Mesenchymal stem cell (in vitro differentiated cells and primary cell): ENCODE results near the gene LRRC75A.

Experiments
- DNase-seq: peaks from one replicate; pipeline ENCODE4 v3.0.0-alpha.2; 2013
- H2AFZ ChIP-seq: one replicate; pipeline ENCODE4 v1.6.1; 2013; ENCODE audit warnings: low read depth, mild to moderate bottlenecking, control low read depth, inconsistent platforms, low read length, moderate library complexity
- H2AK5ac ChIP-seq: 2 replicates; pipeline ENCODE4 v1.6.1; 2013; ENCODE audit warnings: low read length, moderate library complexity, mild to moderate bottlenecking, inconsistent platforms; ENCODE audit not compliant: severe bottlenecking
- H2BK120ac ChIP-seq: one replicate; pipeline ENCODE4 v1.6.1; 2013; ENCODE audit warnings: low read depth, mild to moderate bottlenecking, inconsistent platforms, low read length, moderate library complexity
- H2BK12ac ChIP-seq, 2 experiments: one replicate each; pipeline ENCODE4 v1.6.1; 2013; ENCODE audit warnings: inconsistent platforms in 2 of 2, low read length in 2 of 2, mild to moderate bottlenecking in 2 of 2, moderate library complexity in 2 of 2, control low read depth in 1 of 2
- H2BK15ac ChIP-seq: one replicate; pipeline ENCODE4 v1.6.1; 2013; ENCODE audit warnings: mild to moderate bottlenecking, low read depth, inconsistent platforms; ENCODE audit not compliant: poor library complexity, severe bottlenecking
- H2BK5ac ChIP-seq: 2 replicates; pipeline ENCODE4 v1.6.1; 2013; ENCODE audit warnings: low read depth, mild to moderate bottlenecking, low read length, control low read depth, inconsistent platforms; ENCODE audit not compliant: poor library complexity, severe bottlenecking
- H3K14ac ChIP-seq, 2 experiments: one replicate each; pipeline ENCODE4 v1.6.1; 2013; ENCODE audit warnings: inconsistent platforms in 2 of 2, low read length in 2 of 2, control low read depth in 1 of 2, mild to moderate bottlenecking in 1 of 2, moderate library complexity in 1 of 2
- H3K18ac ChIP-seq, 2 experiments: one replicate each; pipeline ENCODE4 v1.6.1; 2013; ENCODE audit warnings: inconsistent platforms in 2 of 2, low read length in 2 of 2, control low read depth in 1 of 2, low read depth in 1 of 2, mild to moderate bottlenecking in 1 of 2
- H3K23ac ChIP-seq, 2 experiments: one replicate each; pipeline ENCODE4 v1.6.1; 2013; ENCODE audit warnings: inconsistent platforms in 2 of 2, low read length in 2 of 2, mild to moderate bottlenecking in 2 of 2, moderate library complexity in 2 of 2, control low read depth in 1 of 2
- H3K27ac ChIP-seq: 2 replicates; pipeline ENCODE4 v1.5.1; 2013; ENCODE audit warnings: mild to moderate bottlenecking, moderate library complexity, low read length, control low read depth, inconsistent platforms; ENCODE audit not compliant: poor library complexity, severe bottlenecking
- H3K27me3 ChIP-seq, 2 experiments: 2 replicates each; pipeline versions ENCODE4 v1.6.1 to v1.7.0; 2013; ENCODE audit warnings: low read length in 2 of 2, mild to moderate bottlenecking in 2 of 2, moderate library complexity in 2 of 2, control low read depth in 1 of 2, inconsistent platforms in 1 of 2; ENCODE audit not compliant: control insufficient read depth in 1 of 2, insufficient read depth in 1 of 2
- H3K36me3 ChIP-seq, 2 experiments: 2 replicates each; pipeline versions ENCODE4 v1.6.1 to v1.7.0; 2013; ENCODE audit warnings: low read length in 2 of 2, control low read depth in 1 of 2, inconsistent platforms in 1 of 2, low read depth in 1 of 2, mild to moderate bottlenecking in 1 of 2; ENCODE audit not compliant: insufficient read depth in 2 of 2, control insufficient read depth in 1 of 2
- H3K4ac ChIP-seq, 2 experiments: one replicate each; pipeline ENCODE4 v1.6.1; 2013; ENCODE audit warnings: inconsistent platforms in 2 of 2, low read length in 2 of 2, mild to moderate bottlenecking in 2 of 2, moderate library complexity in 2 of 2, control low read depth in 1 of 2, low read depth in 1 of 2
- H3K4me1 ChIP-seq: 2 replicates; pipeline ENCODE4 v1.6.1; 2013; ENCODE audit warnings: low read depth, low read length, control low read depth; ENCODE audit not compliant: control insufficient read depth, insufficient read depth
- H3K4me2 ChIP-seq: 2 replicates; pipeline ENCODE4 v1.6.1; 2013; ENCODE audit warnings: low read length, mild to moderate bottlenecking, inconsistent platforms; ENCODE audit not compliant: poor library complexity, severe bottlenecking
- H3K4me3 ChIP-seq, 2 experiments: 2 replicates each; pipeline versions ENCODE4 v1.5.1 to v1.7.0; 2013; ENCODE audit warnings: low read length in 2 of 2, mild to moderate bottlenecking in 2 of 2, control low read depth in 1 of 2, low read depth in 1 of 2; ENCODE audit not compliant: insufficient read depth in 1 of 2
- H3K79me1 ChIP-seq: replicated peaks from 2 replicates; pipeline ENCODE4 v1.6.1; 2013; ENCODE audit warnings: mild to moderate bottlenecking, control low read depth, low read length, inconsistent platforms; ENCODE audit not compliant: poor library complexity, severe bottlenecking
- H3K9ac ChIP-seq: 2 replicates; pipeline ENCODE4 v1.7.0; 2013; ENCODE audit warnings: mild to moderate bottlenecking, low read length, moderate library complexity
- H3K9me3 ChIP-seq: 2 replicates; pipeline ENCODE4 v1.7.0; 2013; ENCODE audit warnings: mild to moderate bottlenecking, low read length; ENCODE audit not compliant: control insufficient read depth
- H4K8ac ChIP-seq: one replicate; pipeline ENCODE4 v1.6.1; 2013; ENCODE audit warnings: inconsistent platforms, mild to moderate bottlenecking, low read length, moderate library complexity
- H4K91ac ChIP-seq: one replicate; pipeline ENCODE4 v1.6.1; 2013; ENCODE audit warnings: mild to moderate bottlenecking, low read length, inconsistent platforms
- WGBS: methylation state at CpG from one replicate; pipeline ENCODE4 v1.1.7; 2013; ENCODE audit warnings: mixed read lengths; 5-methylcytosine and 5-hydroxymethylcytosine counted together

The LRRC75A gene

DNA sequence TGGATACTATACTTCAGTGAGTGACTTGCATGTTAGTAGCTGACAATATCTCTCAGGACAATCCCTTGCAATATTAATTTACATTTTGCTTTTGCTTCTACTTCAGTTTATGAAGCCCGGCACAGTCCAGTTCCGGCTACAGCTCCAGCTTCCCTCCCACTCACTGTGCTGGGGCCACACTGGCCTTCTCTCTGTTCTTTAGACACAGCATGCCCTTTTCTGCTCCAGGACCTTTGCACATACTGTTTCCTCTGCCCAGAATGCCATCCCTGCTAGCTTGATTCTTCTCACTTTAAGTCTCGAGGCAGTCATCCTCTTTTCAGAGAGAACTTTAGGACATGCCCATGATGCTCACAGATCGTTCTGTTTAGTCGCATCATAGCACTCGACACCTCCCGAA, 25.5 kb upstream of the LRRC75A start:
- Histone ChIP-seq H2BK120ac (no peak overlapping the region), H2BK15ac (peak overlapping the region; percentile 20), H3K14ac (no peak overlapping the region), H3K4me1 (peaks cover 6% of the 10 kb centered on the region), H2AK5ac (no peak overlapping the region), H3K9me3 (no peaks in the 10 kb centered on the region), H4K8ac (no peak overlapping the region), H3K4me3 (no peak overlapping the region), H3K9ac (no peak overlapping the region), H3K27me3 (peaks cover 0 to 4% of the 10 kb centered on the region in 2 experiments), H2AFZ (no peak overlapping the region), H2BK12ac (peak overlapping the region in 1 of 2 experiments; percentile 69), H3K18ac (no peak overlapping the region), H3K4me2 (no peak overlapping the region), H3K4ac (no peak overlapping the region), H3K23ac (no peak overlapping the region), H4K91ac (no peak overlapping the region), H3K36me3 (no peaks in the 10 kb centered on the region), H2BK5ac (no peak overlapping the region), H3K79me1 (no peaks in the 10 kb centered on the region), H3K27ac (no peak overlapping the region)
- no peak for DNase-seq
- WGBS, result 84% methylated on average over 7 of the region's 7 CpGs

GRCh38 chr17:16516594-16517051, 24.6 kb upstream of the LRRC75A start:
- Histone ChIP-seq H2BK12ac (peak overlapping the region in 1 of 2 experiments; percentile 90), H3K23ac (no peak overlapping the region), H2BK5ac (no peak overlapping the region), H2AK5ac (no peak overlapping the region), H3K9ac (peak overlapping the region; percentile 81), H3K18ac (peak overlapping the region in 1 of 2 experiments; percentile 54), H3K4me3 (peak overlapping the region in 1 of 2 experiments; percentile 65), H4K91ac (no peak overlapping the region), H3K9me3 (no peaks in the 10 kb centered on the region), H2BK120ac (no peak overlapping the region), H3K79me1 (no peaks in the 10 kb centered on the region), H3K4me2 (peak overlapping the region; percentile 75), H3K27me3 (no peaks in the 10 kb centered on the region), H3K36me3 (no peaks in the 10 kb centered on the region), H3K4ac (no peak overlapping the region), H2AFZ (peak overlapping the region; percentile 32), H3K4me1 (peaks cover 6% of the 10 kb centered on the region), H3K27ac (no peak overlapping the region), H4K8ac (peak overlapping the region; percentile 86), H2BK15ac (peak overlapping the region; percentile 50), H3K14ac (no peak overlapping the region)
- DNase-seq, result peak; percentile 82
- 6% methylated on average over 16 of the region's 16 CpGs for WGBS

DNA sequence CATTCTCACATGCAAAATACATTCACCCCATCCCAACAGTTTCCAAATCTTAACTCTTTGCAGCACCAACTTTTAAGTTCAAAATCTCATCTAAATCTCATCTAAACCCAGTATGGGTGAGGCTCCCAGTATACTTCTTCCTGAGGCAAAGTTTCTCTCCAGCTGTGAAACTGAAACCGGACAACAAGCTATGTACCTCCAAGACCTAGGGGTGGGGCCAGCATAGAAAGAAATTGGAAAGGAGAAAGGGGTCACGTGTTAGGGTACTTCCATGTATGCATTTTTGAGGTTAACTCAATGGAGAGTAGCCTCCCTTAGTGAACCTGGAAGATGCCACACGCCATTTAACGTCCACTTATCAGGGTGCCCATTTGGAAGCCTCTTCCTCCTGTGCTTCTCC, 23.9 kb upstream of the LRRC75A start:
- Histone ChIP-seq H2AFZ (no peak overlapping the region), H4K8ac (peak overlapping the region; percentile 86), H3K9ac (no peak overlapping the region), H3K79me1 (no peaks in the 10 kb centered on the region), H3K9me3 (no peaks in the 10 kb centered on the region), H3K18ac (peak overlapping the region in 1 of 2 experiments; percentile 40), H2BK120ac (no peak overlapping the region), H3K23ac (no peak overlapping the region), H3K4ac (peak overlapping the region in 1 of 2 experiments; percentile 19), H3K36me3 (no peaks in the 10 kb centered on the region), H2BK15ac (no peak overlapping the region), H3K27ac (no peak overlapping the region), H2BK5ac (no peak overlapping the region), H2AK5ac (no peak overlapping the region), H3K4me1 (peaks cover 5% of the 10 kb centered on the region), H3K4me3 (peak overlapping the region in 1 of 2 experiments; percentile 65), H2BK12ac (peak overlapping the region; percentile 61 to 90), H3K14ac (no peak overlapping the region), H3K4me2 (no peak overlapping the region), H4K91ac (peak overlapping the region; percentile 55), H3K27me3 (no peaks in the 10 kb centered on the region)
- DNase-seq, result no peak
- WGBS, result 95% methylated on average over 4 of the region's 4 CpGs

- Histone ChIP-seq H2AK5ac (no peak overlapping the region), H4K91ac (no peak overlapping the region), H3K27ac (no peak overlapping the region), H3K4me2 (no peak overlapping the region), H3K14ac (no peak overlapping the region), H2AFZ (no peak overlapping the region), H2BK15ac (no peak overlapping the region), H3K4ac (no peak overlapping the region), H3K27me3 (no peaks in the 10 kb centered on the region), H2BK12ac (no peak overlapping the region), H2BK5ac (no peak overlapping the region), H4K8ac (no peak overlapping the region), H3K9ac (no peak overlapping the region), H3K4me1 (peaks cover 2% of the 10 kb centered on the region), H3K79me1 (no peaks in the 10 kb centered on the region), H3K4me3 (no peak overlapping the region), H2BK120ac (no peak overlapping the region), H3K9me3 (no peaks in the 10 kb centered on the region), H3K36me3 (no peaks in the 10 kb centered on the region), H3K18ac (no peak overlapping the region), H3K23ac (no peak overlapping the region)
- 95% methylated on average over 6 of the region's 6 CpGs for WGBS
- no peak for DNase-seq
Measured at GRCh38 chr17:16513873-16514272, 21.9 kb upstream of the LRRC75A start.
